Activated naive CD8-positive, alpha-beta T cell (primary cell): ENCODE results near the gene CAMTA1.

Source experiments
- H3K27ac Mint-ChIP-seq: one replicate; pipeline ENCODE4 v1.8.0; 2021; ENCODE audit warnings: mixed read lengths
- H3K27me3 Mint-ChIP-seq: one replicate; pipeline ENCODE4 v1.8.0; 2021; ENCODE audit warnings: mixed read lengths
- H3K36me3 Mint-ChIP-seq: one replicate; pipeline ENCODE4 v1.8.0; 2021; ENCODE audit warnings: mixed read lengths
- H3K4me1 Mint-ChIP-seq: one replicate; pipeline ENCODE4 v1.8.0; 2021; ENCODE audit warnings: low read depth, mixed read lengths
- H3K4me3 Mint-ChIP-seq: one replicate; pipeline ENCODE4 v1.8.0; 2021; ENCODE audit warnings: mild to moderate bottlenecking, mixed read lengths
- H3K9me3 Mint-ChIP-seq: one replicate; pipeline ENCODE4 v1.8.0; 2021; ENCODE audit warnings: low read depth, mixed read lengths

The CAMTA1 gene

DNA sequence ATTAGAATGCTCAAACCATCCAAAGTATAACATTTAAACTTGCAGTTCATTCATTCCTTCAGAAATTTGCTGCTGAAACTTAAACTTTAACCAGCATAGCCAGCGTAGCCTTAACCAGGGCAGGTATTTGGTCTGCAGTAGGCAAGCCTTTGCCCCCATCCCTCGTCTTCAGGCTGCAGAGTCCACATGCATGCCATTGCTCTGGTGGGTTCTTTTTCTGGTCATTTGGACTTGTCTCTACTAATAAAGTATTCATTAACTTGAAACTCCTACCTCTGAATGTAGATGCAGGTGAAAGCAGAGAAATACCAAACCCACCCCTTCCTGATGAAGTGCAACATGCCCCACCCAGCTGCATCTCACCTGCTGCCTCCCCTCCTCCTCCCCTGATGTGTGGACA is 100.2 kb downstream of the CAMTA1 start:
- H3K4me1 Mint-ChIP-seq: peaks cover 8% of the 10 kb centered on the region
- H3K4me3 Mint-ChIP-seq: no peak overlapping the region
- H3K36me3 Mint-ChIP-seq: peaks cover 2% of the 10 kb centered on the region
- no peaks in the 10 kb centered on the region for H3K9me3 Mint-ChIP-seq
- no peaks in the 10 kb centered on the region for H3K27me3 Mint-ChIP-seq
- no peak overlapping the region for H3K27ac Mint-ChIP-seq

GRCh38 chr1:6886523-6886922 is 101.3 kb downstream of the CAMTA1 start:
- no peaks in the 10 kb centered on the region for H3K27me3 Mint-ChIP-seq
- no peak overlapping the region for H3K4me3 Mint-ChIP-seq
- H3K4me1 Mint-ChIP-seq: peaks cover 9% of the 10 kb centered on the region
- no peak overlapping the region for H3K27ac Mint-ChIP-seq
- no peaks in the 10 kb centered on the region for H3K9me3 Mint-ChIP-seq
- H3K36me3 Mint-ChIP-seq: peaks cover 2% of the 10 kb centered on the region

- no peak overlapping the region for H3K4me3 Mint-ChIP-seq
- H3K27ac Mint-ChIP-seq: no peak overlapping the region
- peaks cover 3% of the 10 kb centered on the region for H3K36me3 Mint-ChIP-seq
- no peaks in the 10 kb centered on the region for H3K9me3 Mint-ChIP-seq
- H3K4me1 Mint-ChIP-seq: peaks cover 16% of the 10 kb centered on the region
- H3K27me3 Mint-ChIP-seq: no peaks in the 10 kb centered on the region
Observed at GRCh38 chr1:6888268-6888667, 103.0 kb downstream of the CAMTA1 start.

- Mint-ChIP-seq H3K27ac (no peak overlapping the region), H3K9me3 (no peaks in the 10 kb centered on the region), H3K4me1 (peaks cover 16% of the 10 kb centered on the region), H3K36me3 (peaks cover 7% of the 10 kb centered on the region), H3K27me3 (no peaks in the 10 kb centered on the region), H3K4me3 (no peak overlapping the region)
Observed at GRCh38 chr1:6888870-6889269, 103.6 kb downstream of the CAMTA1 start.

GRCh38 chr1:6889875-6890480 is 104.7 kb downstream of the CAMTA1 start:
- H3K4me1 Mint-ChIP-seq: peaks cover 10% of the 10 kb centered on the region
- H3K27ac Mint-ChIP-seq: no peak overlapping the region
- peaks cover 7% of the 10 kb centered on the region for H3K36me3 Mint-ChIP-seq
- no peak overlapping the region for H3K4me3 Mint-ChIP-seq
- no peaks in the 10 kb centered on the region for H3K9me3 Mint-ChIP-seq
- no peaks in the 10 kb centered on the region for H3K27me3 Mint-ChIP-seq

GRCh38 chr1:6890686-6891085 is 105.4 kb downstream of the CAMTA1 start:
- no peaks in the 10 kb centered on the region for H3K9me3 Mint-ChIP-seq
- H3K36me3 Mint-ChIP-seq: peaks cover 7% of the 10 kb centered on the region
- no peak overlapping the region for H3K4me3 Mint-ChIP-seq
- peaks cover 10% of the 10 kb centered on the region for H3K4me1 Mint-ChIP-seq
- no peak overlapping the region for H3K27ac Mint-ChIP-seq
- no peaks in the 10 kb centered on the region for H3K27me3 Mint-ChIP-seq

DNA sequence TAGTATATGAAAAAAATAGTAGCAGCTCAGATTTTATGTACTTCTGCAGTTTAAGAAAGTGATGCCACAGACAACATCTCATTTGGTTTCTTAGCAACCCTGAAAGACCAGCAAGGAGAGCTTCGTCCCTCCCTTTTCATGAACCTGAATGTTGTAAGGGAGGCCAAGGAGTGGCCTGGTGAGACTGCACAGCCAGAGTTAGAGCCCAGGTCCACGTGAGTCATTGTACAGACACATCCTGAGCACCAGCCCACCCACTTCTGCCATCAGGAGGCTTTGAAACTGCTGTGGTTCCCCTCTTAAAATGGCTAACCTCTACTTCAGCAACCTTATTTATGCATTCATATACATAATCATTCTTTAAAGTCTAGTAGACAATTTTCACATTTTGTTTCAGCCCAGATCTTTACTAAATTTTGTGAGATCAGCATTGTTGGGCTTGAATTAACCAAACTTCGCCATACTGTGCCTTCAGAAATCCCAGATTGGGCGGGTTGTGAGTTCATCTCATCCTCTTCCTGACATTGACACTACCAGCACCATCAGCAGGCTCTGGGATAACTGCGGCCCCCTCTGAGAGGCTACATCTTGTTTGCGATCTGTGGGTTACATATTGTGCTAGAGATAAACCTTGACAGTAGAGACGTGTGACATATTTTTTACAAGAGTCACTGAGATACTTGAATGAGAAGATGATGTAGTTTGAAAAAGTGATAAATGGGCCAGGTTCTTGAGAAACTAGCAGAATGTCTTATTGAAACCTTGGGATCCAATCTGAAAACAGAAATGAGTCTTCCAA is 106.7 kb downstream of the CAMTA1 start:
- no peaks in the 10 kb centered on the region for H3K27me3 Mint-ChIP-seq
- no peak overlapping the region for H3K4me3 Mint-ChIP-seq
- H3K4me1 Mint-ChIP-seq: peaks cover 10% of the 10 kb centered on the region
- H3K36me3 Mint-ChIP-seq: peaks cover 5% of the 10 kb centered on the region
- no peaks in the 10 kb centered on the region for H3K9me3 Mint-ChIP-seq
- H3K27ac Mint-ChIP-seq: peak overlapping the region; percentile 24

DNA sequence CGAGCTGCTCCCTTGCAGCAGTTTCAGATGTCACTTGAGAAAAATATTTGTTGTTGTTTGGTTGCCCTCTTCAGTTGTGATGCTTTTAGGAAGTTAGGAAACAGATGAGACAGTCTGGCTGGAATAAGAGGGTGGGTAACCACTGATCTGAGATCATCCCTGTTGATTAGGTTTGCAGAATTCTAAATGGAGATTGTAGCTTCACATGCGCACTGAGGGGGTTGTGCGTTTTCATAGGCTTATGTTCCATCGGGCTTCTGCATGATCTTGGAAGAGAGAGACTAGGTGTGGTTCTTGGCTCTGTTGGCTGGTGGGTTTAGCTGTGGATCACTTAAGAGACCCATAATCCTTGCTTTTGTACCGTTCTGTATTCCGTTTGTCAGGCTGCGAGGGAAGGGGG is 108.1 kb downstream of the CAMTA1 start:
- H3K27ac Mint-ChIP-seq: no peak overlapping the region
- H3K4me1 Mint-ChIP-seq: peaks cover 10% of the 10 kb centered on the region
- peaks cover 5% of the 10 kb centered on the region for H3K36me3 Mint-ChIP-seq
- no peak overlapping the region for H3K4me3 Mint-ChIP-seq
- H3K27me3 Mint-ChIP-seq: no peaks in the 10 kb centered on the region
- no peaks in the 10 kb centered on the region for H3K9me3 Mint-ChIP-seq

DNA sequence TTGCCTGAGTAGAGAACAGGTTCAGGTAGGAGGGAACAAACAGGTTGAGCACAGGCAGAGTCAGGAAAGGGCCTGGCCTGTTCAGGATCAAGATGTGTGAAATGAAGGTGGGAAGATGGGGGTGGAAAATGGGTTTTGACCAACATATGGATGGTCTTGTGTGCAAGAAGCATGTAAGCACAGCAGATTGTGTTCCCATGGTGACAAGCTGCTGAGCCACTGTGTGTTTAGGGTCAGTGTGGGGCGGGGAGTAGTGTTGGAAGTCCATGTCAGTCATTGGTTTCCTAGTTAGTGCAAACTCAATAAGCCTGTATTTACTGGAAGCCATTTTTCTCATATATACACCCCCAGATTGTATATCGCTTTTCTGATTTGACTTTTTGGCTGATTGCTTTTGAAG is 111.9 kb downstream of the CAMTA1 start:
- Mint-ChIP-seq H3K36me3 (peaks cover 5% of the 10 kb centered on the region), H3K27me3 (no peaks in the 10 kb centered on the region), H3K9me3 (no peaks in the 10 kb centered on the region), H3K4me1 (peaks cover 2% of the 10 kb centered on the region), H3K4me3 (no peak overlapping the region), H3K27ac (no peak overlapping the region)

DNA sequence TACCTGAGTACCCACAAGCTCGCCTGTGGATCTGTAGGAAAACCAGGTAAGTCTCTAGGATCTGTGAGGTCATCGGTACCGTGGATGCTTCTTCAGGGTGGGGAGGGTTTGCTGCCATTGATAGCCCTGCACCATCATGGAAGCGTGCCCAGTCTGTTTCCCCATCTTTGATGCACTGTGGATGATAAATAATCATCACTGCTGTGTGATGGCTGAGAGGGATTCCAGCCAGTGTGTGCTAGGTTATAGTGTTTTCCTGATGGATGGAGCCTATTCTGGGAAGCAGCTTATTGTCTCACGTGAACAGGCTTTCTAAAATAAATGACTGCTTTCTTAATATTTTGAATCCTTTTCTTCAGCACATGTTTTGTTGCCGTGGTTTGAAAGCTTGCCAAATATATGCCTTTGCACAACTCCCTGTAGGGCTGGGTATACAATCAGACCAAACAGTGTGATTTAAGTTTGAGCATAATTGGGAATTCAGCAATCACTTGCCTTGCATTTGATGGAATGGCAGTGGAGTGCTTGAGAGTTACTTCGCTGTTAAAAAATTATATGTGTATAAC is 113.8 kb downstream of the CAMTA1 start:
- no peak overlapping the region for H3K27ac Mint-ChIP-seq
- no peaks in the 10 kb centered on the region for H3K36me3 Mint-ChIP-seq
- no peaks in the 10 kb centered on the region for H3K4me1 Mint-ChIP-seq
- H3K27me3 Mint-ChIP-seq: no peaks in the 10 kb centered on the region
- no peaks in the 10 kb centered on the region for H3K9me3 Mint-ChIP-seq
- H3K4me3 Mint-ChIP-seq: no peak overlapping the region

- Mint-ChIP-seq H3K27ac (no peak overlapping the region), H3K36me3 (no peaks in the 10 kb centered on the region), H3K27me3 (no peaks in the 10 kb centered on the region), H3K4me3 (no peak overlapping the region), H3K4me1 (no peaks in the 10 kb centered on the region), H3K9me3 (no peaks in the 10 kb centered on the region)
Observed at GRCh38 chr1:6899621-6900020, 114.4 kb downstream of the CAMTA1 start.

DNA sequence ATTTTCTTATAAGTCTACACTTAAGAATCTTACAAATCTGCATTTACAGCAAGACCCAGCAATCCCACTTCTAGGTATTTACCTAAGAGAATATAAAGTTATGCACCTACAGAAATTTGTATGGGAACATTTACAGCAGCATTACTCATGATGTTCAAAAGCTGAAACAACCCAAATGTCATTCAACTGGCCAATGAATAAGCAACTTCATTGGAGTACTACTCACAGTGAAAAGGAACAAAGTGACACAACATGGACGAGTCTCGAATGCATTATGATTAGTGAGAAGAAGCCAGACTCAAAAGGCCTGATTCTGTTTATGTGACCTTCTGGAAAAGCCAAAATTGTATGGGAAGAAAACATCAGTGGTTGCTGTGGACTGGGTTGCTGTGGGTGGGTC is 116.9 kb downstream of the CAMTA1 start:
- Mint-ChIP-seq H3K9me3 (no peaks in the 10 kb centered on the region), H3K27ac (no peak overlapping the region), H3K36me3 (no peaks in the 10 kb centered on the region)

DNA sequence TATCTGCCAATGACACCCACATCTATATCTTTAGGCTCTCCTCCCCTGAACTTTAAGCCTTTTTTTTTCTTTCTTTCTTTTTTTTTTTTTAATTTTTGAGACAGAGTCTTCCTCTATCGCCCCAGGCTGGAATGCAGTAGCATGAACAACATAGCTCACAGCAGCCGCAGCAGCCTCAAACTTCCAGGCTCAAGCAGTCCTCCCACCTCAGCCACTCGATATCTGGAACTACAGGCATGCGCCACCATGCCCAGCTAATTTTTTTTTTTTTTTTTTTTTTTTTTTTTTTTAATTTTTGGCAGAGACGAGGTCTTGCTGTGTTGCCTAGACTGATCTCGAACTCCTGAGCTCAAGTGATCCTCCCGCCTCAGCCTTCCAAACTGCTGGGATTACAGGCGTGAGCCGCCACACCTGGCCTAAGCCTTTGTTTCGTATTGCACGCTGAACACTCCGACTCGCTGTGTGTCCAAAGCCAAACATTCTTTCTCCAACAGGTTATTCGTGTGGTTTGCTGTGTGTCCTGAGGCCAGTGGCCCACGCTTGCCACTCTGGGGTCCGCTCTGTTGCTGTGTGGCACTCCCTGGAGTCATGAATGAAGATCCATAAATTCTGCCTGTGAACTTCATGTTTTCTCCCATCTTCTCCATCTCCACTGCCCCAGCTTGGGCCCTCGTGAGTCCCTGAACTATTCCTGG is 119.4 kb downstream of the CAMTA1 start:
- no peak overlapping the region for H3K27ac Mint-ChIP-seq
- H3K36me3 Mint-ChIP-seq: no peaks in the 10 kb centered on the region
- no peaks in the 10 kb centered on the region for H3K27me3 Mint-ChIP-seq
- peaks cover 17% of the 10 kb centered on the region for H3K4me1 Mint-ChIP-seq
- no peak overlapping the region for H3K4me3 Mint-ChIP-seq
- no peaks in the 10 kb centered on the region for H3K9me3 Mint-ChIP-seq

More for the DNA sequence above, 116.9 kb downstream of the CAMTA1 start:
- H3K4me3 Mint-ChIP-seq: no peak overlapping the region
- peaks cover 10% of the 10 kb centered on the region for H3K4me1 Mint-ChIP-seq
- no peaks in the 10 kb centered on the region for H3K27me3 Mint-ChIP-seq

DNA sequence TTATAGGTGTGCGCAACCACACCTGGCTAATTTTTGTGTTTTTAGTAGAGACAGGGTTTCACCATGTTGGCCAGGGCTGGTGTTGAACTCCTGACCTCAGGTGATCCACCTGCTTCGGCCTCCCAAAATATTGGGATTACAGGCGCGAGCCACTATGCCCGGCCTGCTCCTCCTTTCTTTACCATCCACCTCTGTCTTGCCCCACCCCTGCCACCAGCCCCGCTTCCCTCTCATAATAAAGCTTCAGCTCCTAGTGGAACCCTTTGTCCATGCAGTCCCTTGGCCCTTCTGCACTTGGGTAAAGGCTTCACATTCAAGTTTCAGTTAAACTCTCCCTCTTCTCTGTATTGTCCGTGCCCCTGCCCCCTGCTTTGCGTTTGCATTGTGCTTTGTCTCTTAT is 120.1 kb downstream of the CAMTA1 start:
- H3K9me3 Mint-ChIP-seq: no peaks in the 10 kb centered on the region
- H3K4me1 Mint-ChIP-seq: peaks cover 17% of the 10 kb centered on the region
- H3K36me3 Mint-ChIP-seq: no peaks in the 10 kb centered on the region

GRCh38 chr1:6905790-6906189 is 120.5 kb downstream of the CAMTA1 start:
- Mint-ChIP-seq H3K4me3 (no peak overlapping the region), H3K36me3 (no peaks in the 10 kb centered on the region), H3K4me1 (peaks cover 17% of the 10 kb centered on the region), H3K9me3 (no peaks in the 10 kb centered on the region), H3K27me3 (peaks cover 3% of the 10 kb centered on the region), H3K27ac (no peak overlapping the region)

More for the DNA sequence above, 120.1 kb downstream of the CAMTA1 start:
- Mint-ChIP-seq H3K4me3 (no peak overlapping the region), H3K27me3 (no peaks in the 10 kb centered on the region), H3K27ac (no peak overlapping the region)
